ENCODE measurements around the gene GRK3.

The GRK3 gene

DNA sequence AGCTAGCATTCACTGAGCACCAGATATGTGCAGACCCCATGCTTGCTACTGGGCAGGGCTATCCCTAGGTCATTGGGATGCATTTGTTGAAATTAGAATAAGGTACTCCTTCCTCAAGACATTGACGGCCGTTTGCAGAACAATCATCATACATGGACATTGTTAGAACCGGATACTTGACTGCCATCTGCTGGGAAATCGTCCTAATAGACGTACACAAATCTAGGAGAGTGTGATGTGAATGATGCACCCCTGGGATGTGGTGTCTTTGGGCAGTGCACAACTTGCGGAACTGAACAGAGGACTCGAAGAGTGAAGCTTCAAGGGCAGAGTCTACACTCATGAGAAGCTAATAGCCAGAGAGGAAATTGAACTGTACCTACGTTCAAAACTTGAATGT lies 213.4 kb downstream of the GRK3 start:
- H3K9me3 ChIP-seq (ENCODE audit: control insufficient read depth, insufficient read depth, low read length), result no peaks in the 10 kb centered on the region
- no CpG with 5 or more reads among the region's 8 CpGs for WGBS (ENCODE audit: insufficient coverage, insufficient read length)
- no peaks in the 10 kb centered on the region for H3K27me3 ChIP-seq (ENCODE audit: control insufficient read depth, insufficient read depth, low read length)
- H3K36me3 ChIP-seq (ENCODE audit: control insufficient read depth, insufficient read depth, low read length), result no peaks in the 10 kb centered on the region
- H3K27ac ChIP-seq (ENCODE audit: low read length), result no peak overlapping the region
- H3K4me1 ChIP-seq (ENCODE audit: control insufficient read depth, insufficient read depth, low read length), result no peaks in the 10 kb centered on the region
- no peak overlapping the region for H3K4me3 ChIP-seq (ENCODE audit: low read length)
- DNase-seq (ENCODE audit: low read depth, low spot score), result no peak

Measured in iPS DF 6.9 (cell line).